GM19099 (cell line): ENCODE results near the gene CD99.

ENCODE experiments used
- POLR2A ChIP-seq: IDR thresholded peaks from 3 replicates; pipeline ENCODE4 v1.6.1; 2011; ENCODE audit warnings: low read depth; ENCODE audit not compliant: insufficient read length; ENCODE audit errors: extremely low read depth

CD99 gene

DNA sequence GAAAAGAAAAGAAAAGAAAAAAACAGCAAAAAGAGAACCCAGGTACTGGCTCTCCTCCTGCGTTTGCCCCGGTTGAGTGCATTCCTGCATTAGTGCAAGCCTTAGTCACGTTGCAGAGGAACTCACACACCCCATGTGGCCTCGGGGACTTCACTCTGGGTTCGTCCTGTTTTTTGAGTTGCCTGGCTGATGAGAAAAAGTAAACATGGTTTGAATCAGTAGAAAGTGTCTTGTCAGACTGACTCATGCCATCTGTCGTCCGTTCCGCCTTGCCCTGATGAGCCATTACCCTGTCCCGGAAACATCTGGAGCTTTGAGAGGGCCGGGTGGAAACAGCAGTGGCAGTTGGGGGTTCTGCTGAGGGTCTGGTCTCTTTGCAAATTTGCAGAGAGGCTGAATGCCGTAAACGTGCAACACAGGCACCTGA is 16.3 kb downstream of the CD99 start:
- TF ChIP-seq POLR2A, result no peak

DNA sequence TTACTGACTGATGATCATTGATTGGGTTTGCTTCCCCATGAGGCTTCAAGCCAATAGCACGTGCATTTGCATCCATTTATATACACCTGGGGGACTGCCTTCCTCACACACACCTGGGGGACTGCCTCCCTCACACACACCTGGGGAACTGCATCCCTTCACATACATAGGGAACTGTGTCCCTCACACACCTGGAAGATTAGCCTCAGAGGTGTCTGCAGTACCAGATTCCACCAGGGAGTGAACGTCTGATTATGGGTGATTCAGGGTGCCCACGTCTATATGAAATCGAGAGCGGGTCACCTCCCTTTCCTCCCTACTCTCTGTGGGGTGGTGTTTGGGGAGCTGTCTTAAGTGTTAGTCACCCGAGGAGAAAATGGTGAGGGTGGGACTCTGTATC is 16.9 kb downstream of the CD99 start:
- no peak for TF ChIP-seq POLR2A

DNA sequence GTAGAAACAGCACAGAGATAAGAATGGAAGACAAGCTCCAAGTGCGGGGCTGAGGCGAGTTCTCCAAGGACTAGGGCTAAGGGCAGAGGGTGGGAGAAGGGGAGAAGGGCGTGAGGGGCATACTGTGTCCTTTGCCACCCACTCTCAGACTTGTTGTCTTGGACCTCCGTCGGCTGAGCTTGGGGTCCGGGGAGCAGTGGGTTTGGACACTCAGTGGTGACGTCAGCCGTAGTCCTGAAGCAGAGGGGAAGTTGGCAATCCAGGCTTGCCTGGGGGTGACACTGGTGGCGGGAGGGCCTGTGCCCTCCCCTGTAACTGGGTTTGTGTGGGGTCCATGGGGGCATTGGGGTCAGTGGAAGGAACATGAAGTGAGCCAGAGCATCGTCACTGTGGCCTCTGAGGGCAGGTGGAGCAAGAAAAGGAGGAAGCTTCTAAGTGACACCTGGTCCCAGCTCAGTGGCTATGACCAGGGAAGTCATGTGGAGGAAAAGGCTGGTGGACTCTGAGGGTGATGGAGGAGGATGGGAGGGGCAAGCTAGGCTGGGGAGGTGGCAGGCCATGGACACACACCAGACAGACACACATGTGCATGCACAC is 17.6 kb downstream of the CD99 start:
- no peak for TF ChIP-seq POLR2A

- no peak for TF ChIP-seq POLR2A
Measured at GRCh38 chrX:2709556-2709955, 18.5 kb downstream of the CD99 start.

DNA sequence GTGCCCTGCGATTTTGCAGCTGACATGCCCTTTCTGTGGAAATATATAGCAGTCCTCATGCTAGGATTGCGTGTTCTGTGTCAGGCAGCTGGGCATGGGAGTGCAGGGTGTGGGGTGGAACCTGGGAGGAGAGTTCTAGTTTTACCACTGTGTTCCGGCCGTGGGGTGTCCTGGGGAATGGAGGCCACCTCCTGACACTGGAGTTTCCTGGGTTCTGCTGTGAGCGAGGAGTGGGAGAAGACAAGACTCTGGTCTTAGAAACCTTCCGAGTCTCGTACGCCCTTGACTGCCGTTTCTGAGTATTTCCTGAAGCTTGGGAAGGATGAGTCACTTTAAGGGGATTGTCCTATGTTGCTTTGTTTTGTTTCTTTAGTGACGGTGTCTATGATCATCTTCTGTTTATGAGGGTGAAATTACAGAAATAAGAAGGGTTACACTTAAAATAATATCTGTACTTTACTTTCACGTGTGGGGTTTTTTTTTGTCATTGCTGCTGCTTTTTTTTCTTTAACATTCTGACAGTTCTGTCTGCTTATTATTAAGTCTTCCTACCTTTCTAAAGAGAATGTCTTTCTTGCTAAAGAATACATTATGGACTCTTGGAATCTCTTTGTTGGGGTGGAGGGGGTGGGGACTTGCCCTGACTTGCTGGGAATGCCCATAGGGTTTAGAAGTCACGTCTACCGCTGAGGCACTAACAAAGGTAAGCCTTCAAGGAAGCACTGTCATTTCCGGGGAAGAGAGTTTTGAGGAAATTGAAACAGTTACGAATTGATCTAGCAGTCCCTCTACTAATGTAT is 19.1 kb downstream of the CD99 start:
- no peak for TF ChIP-seq POLR2A

- TF ChIP-seq POLR2A, result no peak
Measured at GRCh38 chrX:2711441-2711840, 20.3 kb downstream of the CD99 start.

GRCh38 chrX:2712428-2712827 is 21.3 kb downstream of the CD99 start:
- TF ChIP-seq POLR2A, result no peak

GRCh38 chrX:2712890-2713840 is 22.1 kb downstream of the CD99 start:
- no peak for TF ChIP-seq POLR2A

DNA sequence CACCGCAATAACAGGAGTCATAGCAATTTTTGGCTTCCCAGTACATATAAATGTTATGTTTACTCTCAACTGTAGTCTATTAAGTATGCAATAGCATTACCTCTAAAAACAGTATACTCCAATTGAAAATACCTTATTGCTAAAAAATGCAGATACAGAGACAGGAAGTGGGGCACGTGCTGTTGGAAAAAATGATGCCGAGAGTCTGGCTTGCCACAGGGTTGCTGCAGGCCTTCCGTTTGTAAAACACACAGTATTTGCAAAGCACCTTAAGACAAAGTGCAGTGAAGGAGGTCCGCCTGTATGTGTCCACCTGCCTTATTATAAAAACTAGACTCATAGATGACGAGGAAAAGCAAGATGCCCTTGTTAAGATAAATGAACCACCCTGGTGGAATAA is 23.5 kb downstream of the CD99 start:
- no peak for TF ChIP-seq POLR2A

GRCh38 chrX:2715066-2715600 is 24.0 kb downstream of the CD99 start:
- no peak for TF ChIP-seq POLR2A

GRCh38 chrX:2717312-2717711 is 26.2 kb downstream of the CD99 start:
- TF ChIP-seq POLR2A, result no peak

DNA sequence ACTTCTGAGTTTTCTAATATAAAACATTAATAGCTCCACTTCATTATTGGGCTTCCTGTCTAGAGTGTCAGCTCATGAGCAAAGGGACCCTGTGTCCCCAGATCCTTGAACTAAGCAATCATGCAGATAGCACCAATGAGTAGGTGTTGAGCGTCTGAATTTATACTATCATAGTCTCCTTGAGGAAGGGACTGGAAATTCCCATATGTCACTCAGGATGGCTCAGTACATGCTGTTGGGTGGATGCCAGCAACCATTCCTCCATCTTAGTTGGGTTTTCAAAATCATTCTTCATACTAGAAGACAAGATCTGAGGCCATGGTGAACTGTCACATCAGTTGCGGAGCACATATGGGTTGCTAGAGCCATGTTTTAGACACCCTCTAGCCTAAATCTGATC is 27.7 kb downstream of the CD99 start:
- TF ChIP-seq POLR2A, result no peak

GRCh38 chrX:2719774-2720447 is 28.8 kb downstream of the CD99 start:
- TF ChIP-seq POLR2A, result no peak

GRCh38 chrX:2723286-2723879 is 32.3 kb downstream of the CD99 start:
- no peak for TF ChIP-seq POLR2A

DNA sequence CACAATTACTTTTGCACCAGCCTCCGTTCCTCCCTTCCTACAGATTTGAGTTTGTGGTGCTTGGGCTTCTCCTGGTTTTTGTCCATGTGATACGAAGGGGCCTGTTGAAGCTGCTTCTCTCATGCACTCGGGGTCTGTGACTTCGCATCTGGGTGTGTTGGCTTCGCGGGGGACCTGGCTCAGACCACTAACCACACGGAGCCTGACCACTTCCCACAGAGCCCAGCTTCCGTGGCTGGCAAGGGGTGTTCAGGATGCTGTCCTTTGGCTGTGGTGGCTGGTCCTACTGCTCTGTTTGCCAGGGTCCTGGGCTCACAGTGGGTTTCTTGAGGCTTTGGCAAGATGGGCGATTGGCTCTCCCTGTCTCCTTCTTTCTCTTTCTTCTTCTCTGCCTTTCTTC is 41.0 kb downstream of the CD99 start:
- TF ChIP-seq POLR2A, result no peak

DNA sequence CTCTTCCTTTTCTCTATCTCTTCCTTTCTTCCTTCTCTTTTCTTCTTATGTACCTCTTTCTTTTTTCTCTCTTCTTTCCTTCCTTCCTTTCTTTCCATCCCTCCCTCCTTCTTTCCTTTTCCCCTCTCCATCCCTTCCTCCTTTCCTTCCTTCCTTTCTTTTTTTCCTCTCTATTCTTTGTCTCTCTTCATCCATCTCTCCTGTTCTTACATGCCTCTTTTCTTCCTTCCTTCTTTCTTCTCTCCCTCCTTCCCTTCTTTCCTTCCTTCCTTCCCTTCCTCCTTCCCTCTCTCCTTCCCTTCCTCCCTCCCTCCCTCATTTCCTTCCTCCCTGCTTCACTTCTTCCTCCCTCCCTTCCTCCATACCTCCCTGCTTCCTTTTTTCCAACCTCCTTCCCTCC is 41.6 kb downstream of the CD99 start:
- TF ChIP-seq POLR2A, result no peak
